Measurements from ENCODE around the gene ZNF584.
"Not testable (repeated sequence)": the region's sequence is repeated elsewhere in the genome, so short reads cannot be mapped to it uniquely, and the experiment has no call there.

The ZNF584 gene

GRCh38 chr19:58403920-58404478, 4.5 kb upstream of the ZNF584 start:
- not testable (repeated sequence) for DNase-seq (ENCODE audit: low read depth in 2 of 2)

- DNase-seq (ENCODE audit: low read depth in 2 of 2), result no peak
Measured at GRCh38 chr19:58406818-58407657, 1.4 kb upstream of the ZNF584 start.

- DNase-seq (ENCODE audit: low read depth in 2 of 2), result no peak
Measured at GRCh38 chr19:58407658-58408151, 744 bp upstream of the ZNF584 start.

- DNase-seq (ENCODE audit: low read depth in 2 of 2), result no peak
Measured at GRCh38 chr19:58409010-58409790, 751 bp downstream of the ZNF584 start.

- no peak for DNase-seq (ENCODE audit: low read depth in 2 of 2)
Measured at GRCh38 chr19:58416604-58417003, 8.2 kb downstream of the ZNF584 start.

- DNase-seq (ENCODE audit: low read depth in 2 of 2), result no peak
Measured at GRCh38 chr19:58417071-58417470, 8.6 kb downstream of the ZNF584 start.

- DNase-seq (ENCODE audit: low read depth in 2 of 2), result no peak
Measured at GRCh38 chr19:58428617-58429016, 20.2 kb downstream of the ZNF584 start.

GRCh38 chr19:58429745-58430144, 21.3 kb downstream of the ZNF584 start:
- no peak for DNase-seq (ENCODE audit: low read depth in 2 of 2)

GRCh38 chr19:58434217-58434616, 25.8 kb downstream of the ZNF584 start:
- DNase-seq (ENCODE audit: low read depth in 2 of 2), result no peak

GRCh38 chr19:58439576-58440554, 31.4 kb downstream of the ZNF584 start, which contains the start of gene ZNF132:
ZNF132 (minus strand) TSS chr19:58440153; CDS start chr19:58439821, 332 bp downstream.
- peak; percentile 79 to 86 for DNase-seq (ENCODE audit: low read depth in 2 of 2)

- no peak for DNase-seq (ENCODE audit: low read depth in 2 of 2)
Measured at GRCh38 chr19:58440556-58440955, 32.1 kb downstream of the ZNF584 start.

- DNase-seq (ENCODE audit: low read depth in 2 of 2), result not testable (repeated sequence)
Measured at GRCh38 chr19:58442986-58443385, 34.5 kb downstream of the ZNF584 start.

GRCh38 chr19:58448860-58449259, 40.4 kb downstream of the ZNF584 start:
- not testable (repeated sequence) for DNase-seq (ENCODE audit: low read depth in 2 of 2)

GRCh38 chr19:58449980-58450379, 41.5 kb downstream of the ZNF584 start:
- not testable (repeated sequence) for DNase-seq (ENCODE audit: low read depth in 2 of 2)

- no peak for DNase-seq (ENCODE audit: low read depth in 2 of 2)
Measured at GRCh38 chr19:58450856-58451357, 42.5 kb downstream of the ZNF584 start.

- peak; percentile 92 to 93 for DNase-seq (ENCODE audit: low read depth in 2 of 2)
Measured at GRCh38 chr19:58451358-58452101, 43.1 kb downstream of the ZNF584 start, which contains the start of gene ZNF324B. ZNF324B (plus strand) TSS chr19:58451622; CDS start chr19:58453702, 2,080 bp downstream.

- no peak for DNase-seq (ENCODE audit: low read depth in 2 of 2)
Measured at GRCh38 chr19:58453743-58454142, 45.3 kb downstream of the ZNF584 start.

GRCh38 chr19:58455306-58455705, 46.9 kb downstream of the ZNF584 start:
- no peak for DNase-seq (ENCODE audit: low read depth in 2 of 2)

GRCh38 chr19:58456111-58456510, 47.7 kb downstream of the ZNF584 start:
- DNase-seq (ENCODE audit: low read depth in 2 of 2), result no peak

GRCh38 chr19:58460039-58460438, 51.6 kb downstream of the ZNF584 start:
- DNase-seq (ENCODE audit: low read depth in 2 of 2), result no peak
